Cardiac muscle cell (in vitro differentiated cells and primary cell): ENCODE results near the gene TMEM204. TPM values are rescaled to one million over a fixed set of nuclear protein-coding genes. Genes with fewer than 3 reads are reported as not detected.
A peak's percentile ranks its signal among the peaks of the same experiment; 100 is the strongest.

Source experiments
- DNase-seq, 2 donors: peaks; one replicate each; pipeline versions ENCODE4 v3.0.0 to v3.0.0-alpha.2; 2010 to 2017; ENCODE audit warnings: low read depth in 1 of 2, low spot score in 1 of 2
- H3K27ac ChIP-seq: fragments of 200-600 bp; sonication (generic); 2 replicates; pipeline ENCODE4 v1.5.1; 2016
- H3K27me3 ChIP-seq: fragments of 200-600 bp; sonication (generic); 2 replicates; pipeline ENCODE4 v1.6.0; 2016; ENCODE audit warnings: control low read depth
- H3K36me3 ChIP-seq: fragments of 200-600 bp; sonication (generic); 2 replicates; pipeline ENCODE4 v1.5.1; 2016; ENCODE audit warnings: control low read depth
- H3K4me1 ChIP-seq: fragments of 200-600 bp; sonication (generic); 2 replicates; pipeline ENCODE4 v1.8.1; 2017; ENCODE audit warnings: low read depth, mild to moderate bottlenecking, mixed run types
- H3K4me3 ChIP-seq: fragments of 200-600 bp; sonication (generic); 2 replicates; pipeline ENCODE4 v1.5.1; 2016; ENCODE audit warnings: mild to moderate bottlenecking
- H3K9me3 ChIP-seq: fragments of 200-600 bp; sonication (generic); 2 replicates; pipeline ENCODE4 v1.5.1; 2017; ENCODE audit warnings: low read depth, mild to moderate bottlenecking, control low read depth
- polyA plus RNA-seq: library from polyadenylated mRNA; unstranded; fragments of >200 nt; fragmentation: Nextera tagmentation; extraction: Ambion mirVana; gene quantifications from 2 replicates; pipeline ENCODE4 v1.2.1, GENCODE V29; 2016
- total RNA-seq: library from RNA; depleted of rRNA; stranded (reverse); fragments of >200 nt; gene quantifications from 2 replicates; pipeline ENCODE4 v1.2.3, GENCODE V29; 2016
- TF ChIP-seq, protein P1 (sequence below): IDR thresholded peaks from 2 replicates; pipeline ENCODE4 v1.5.1; 2012; ENCODE audit warnings: low read depth, mild to moderate bottlenecking, low read length

The TMEM204 gene
- total and polyA plus RNA-seq, 2 experiments from 2014 or later = 0.44 to 0.83 TPM

DNA sequence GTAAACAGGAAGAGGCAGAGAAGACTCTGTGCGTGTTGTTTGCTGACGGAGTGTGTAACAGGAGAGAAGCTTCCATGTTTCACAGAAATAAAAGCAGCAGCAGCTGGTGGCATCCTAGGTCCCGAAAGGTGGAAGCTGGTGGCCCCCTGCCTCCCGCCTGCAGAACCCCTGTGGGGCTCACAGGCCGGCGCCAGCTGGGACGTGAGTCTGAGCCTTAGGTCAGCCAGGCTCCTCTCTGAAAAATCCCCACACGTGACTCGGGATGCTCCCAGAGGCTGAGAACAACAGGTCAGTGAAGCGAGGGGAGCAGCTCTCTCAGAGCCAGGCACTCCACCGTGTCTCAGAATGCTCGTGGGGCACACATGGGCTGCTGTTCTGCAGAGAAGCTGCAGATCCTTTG is 27.4 kb downstream of the TMEM204 start:
- DNase-seq = no peak
- TF ChIP-seq, protein P1, sequence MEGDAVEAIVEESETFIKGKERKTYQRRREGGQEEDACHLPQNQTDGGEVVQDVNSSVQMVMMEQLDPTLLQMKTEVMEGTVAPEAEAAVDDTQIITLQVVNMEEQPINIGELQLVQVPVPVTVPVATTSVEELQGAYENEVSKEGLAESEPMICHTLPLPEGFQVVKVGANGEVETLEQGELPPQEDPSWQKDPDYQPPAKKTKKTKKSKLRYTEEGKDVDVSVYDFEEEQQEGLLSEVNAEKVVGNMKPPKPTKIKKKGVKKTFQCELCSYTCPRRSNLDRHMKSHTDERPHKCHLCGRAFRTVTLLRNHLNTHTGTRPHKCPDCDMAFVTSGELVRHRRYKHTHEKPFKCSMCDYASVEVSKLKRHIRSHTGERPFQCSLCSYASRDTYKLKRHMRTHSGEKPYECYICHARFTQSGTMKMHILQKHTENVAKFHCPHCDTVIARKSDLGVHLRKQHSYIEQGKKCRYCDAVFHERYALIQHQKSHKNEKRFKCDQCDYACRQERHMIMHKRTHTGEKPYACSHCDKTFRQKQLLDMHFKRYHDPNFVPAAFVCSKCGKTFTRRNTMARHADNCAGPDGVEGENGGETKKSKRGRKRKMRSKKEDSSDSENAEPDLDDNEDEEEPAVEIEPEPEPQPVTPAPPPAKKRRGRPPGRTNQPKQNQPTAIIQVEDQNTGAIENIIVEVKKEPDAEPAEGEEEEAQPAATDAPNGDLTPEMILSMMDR = no peak
- Histone ChIP-seq H3K27ac (no peak overlapping the region), H3K9me3 (no peaks in the 10 kb centered on the region), H3K4me1 (no peaks in the 10 kb centered on the region), H3K4me3 (no peak overlapping the region), H3K27me3 (no peaks in the 10 kb centered on the region), H3K36me3 (peaks cover 23% of the 10 kb centered on the region)

DNA sequence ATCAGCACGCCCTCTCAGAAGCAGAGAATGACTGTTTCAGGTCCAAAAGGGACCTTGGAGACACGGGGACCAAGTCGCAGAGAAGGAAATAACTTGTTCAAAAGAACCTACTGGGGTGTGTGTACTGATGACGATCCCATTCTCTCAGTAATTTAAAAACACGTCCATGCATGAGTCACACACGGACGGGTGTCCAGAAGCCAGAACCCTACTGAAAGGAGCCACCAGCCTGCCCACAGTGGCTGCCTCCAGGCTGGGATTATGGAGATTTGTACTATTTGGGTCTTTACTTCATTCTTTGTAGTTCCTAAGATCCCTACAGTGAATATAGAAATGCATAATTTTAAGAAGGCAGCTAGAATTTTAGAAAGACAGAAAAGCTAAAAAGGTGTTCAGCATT is 27.8 kb downstream of the TMEM204 start:
- Histone ChIP-seq H3K36me3 (peaks cover 23% of the 10 kb centered on the region), H3K4me3 (no peak overlapping the region), H3K9me3 (no peaks in the 10 kb centered on the region), H3K4me1 (no peaks in the 10 kb centered on the region), H3K27me3 (no peaks in the 10 kb centered on the region), H3K27ac (no peak overlapping the region)
- DNase-seq = no peak
- TF ChIP-seq, protein P1 = no peak

DNA sequence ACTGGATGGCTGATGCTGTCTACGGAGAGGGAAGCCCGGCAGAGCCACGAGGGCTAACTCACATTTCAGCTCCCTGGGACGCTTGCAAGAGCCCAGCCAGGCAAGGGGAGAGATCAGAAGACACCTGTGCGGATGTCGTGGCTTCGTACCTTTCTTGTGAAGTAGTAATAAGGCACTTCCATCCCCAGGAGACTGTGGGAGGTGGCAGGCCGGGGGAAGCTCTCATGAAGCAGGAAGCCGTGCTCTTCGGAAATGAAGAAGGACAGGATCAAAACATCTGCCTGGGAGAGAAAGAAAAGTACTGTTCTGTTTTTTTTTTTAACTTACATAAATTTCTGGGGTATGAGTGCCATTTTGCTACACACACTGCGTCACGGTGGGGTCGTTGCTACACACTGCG is 28.4 kb downstream of the TMEM204 start:
- no peaks in the 10 kb centered on the region for H3K27me3 ChIP-seq
- no peaks in the 10 kb centered on the region for H3K4me1 ChIP-seq
- DNase-seq = no peak
- H3K4me3 ChIP-seq = no peak overlapping the region
- TF ChIP-seq, protein P1 = no peak
- peaks cover 23% of the 10 kb centered on the region for H3K36me3 ChIP-seq
- no peaks in the 10 kb centered on the region for H3K9me3 ChIP-seq
- no peak overlapping the region for H3K27ac ChIP-seq

DNA sequence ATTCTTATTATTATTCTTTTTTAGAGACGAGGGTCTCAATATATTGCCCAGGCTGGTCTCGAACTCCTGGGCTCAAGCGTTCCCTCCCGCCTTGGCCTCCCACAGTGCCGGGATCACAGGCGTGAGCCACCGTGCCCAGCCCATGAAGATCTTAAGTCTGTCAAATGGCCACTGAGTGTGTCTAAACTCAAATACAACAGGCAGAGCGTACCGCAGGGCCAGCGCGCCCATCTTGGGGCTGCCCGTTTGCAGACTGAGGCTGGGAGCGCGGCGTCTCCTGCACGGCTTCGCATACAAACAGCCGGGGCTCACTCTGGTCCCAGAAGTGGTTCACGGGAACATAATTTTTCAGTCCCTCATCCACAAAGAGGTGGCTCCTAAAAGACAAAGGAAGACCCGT is 30.3 kb downstream of the TMEM204 start:
- TF ChIP-seq, protein P1 = no peak
- no peak for DNase-seq
- Histone ChIP-seq H3K4me3 (no peak overlapping the region), H3K9me3 (no peaks in the 10 kb centered on the region), H3K27me3 (no peaks in the 10 kb centered on the region), H3K36me3 (peaks cover 19% of the 10 kb centered on the region), H3K27ac (no peak overlapping the region), H3K4me1 (no peaks in the 10 kb centered on the region)

DNA sequence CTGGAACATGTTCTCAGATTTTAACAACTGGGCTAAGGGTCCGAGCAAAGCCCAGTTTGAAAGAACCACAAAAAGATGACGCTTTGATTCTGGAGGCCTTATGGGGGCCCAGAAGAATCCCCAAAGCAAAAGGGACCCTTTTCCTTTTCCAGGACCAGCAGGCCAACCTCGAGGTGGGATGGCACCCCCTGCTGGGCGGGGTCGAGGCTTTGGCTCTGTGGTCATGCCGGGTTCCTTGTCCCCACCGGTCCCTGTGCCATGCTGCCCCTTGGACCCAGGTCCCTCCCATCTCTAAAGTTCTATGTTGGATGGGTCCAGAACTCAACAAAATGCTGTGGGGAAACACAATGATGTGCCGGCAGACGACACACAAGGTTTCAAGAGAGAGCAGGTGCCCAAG is 30.9 kb downstream of the TMEM204 start:
- peaks cover 19% of the 10 kb centered on the region for H3K36me3 ChIP-seq
- no peaks in the 10 kb centered on the region for H3K9me3 ChIP-seq
- H3K27me3 ChIP-seq = no peaks in the 10 kb centered on the region
- H3K27ac ChIP-seq = no peak overlapping the region
- no peak for DNase-seq
- TF ChIP-seq, protein P1 = peak; percentile 30
- no peak overlapping the region for H3K4me3 ChIP-seq
- no peaks in the 10 kb centered on the region for H3K4me1 ChIP-seq
